Measurements from ENCODE around the gene LAG3. TPM values are rescaled to one million over a fixed set of nuclear protein-coding genes. Genes with fewer than 3 reads are reported as not detected.

Gene LAG3
- polyA plus RNA-seq, 1 of the 3 experiments (the other 2 are of a cell fraction), result 0.72 TPM

GRCh38 chr12:6817662-6818157 is 45.4 kb downstream of the LAG3 start:
- TF ChIP-seq CTCF (IDR thresholded peaks at IDR 0.05) (no peak), USF2 (IDR thresholded peaks at IDR 0.05; ENCODE audit: borderline replicate concordance, low read depth, low read length) (no peak), CHD2 (IDR thresholded peaks at IDR 0.05; ENCODE audit: low read length, partially characterized antibody) (no peak), REST (IDR thresholded peaks at IDR 0.05; ENCODE audit: low read depth, low read length) (no peak), FOXM1 (IDR thresholded peaks at IDR 0.05; ENCODE audit: low read depth) (no peak), MEF2A (IDR thresholded peaks at IDR 0.05; ENCODE audit: borderline replicate concordance, low read depth) (no peak), RAD21 (IDR thresholded peaks at IDR 0.05; ENCODE audit: low read length) (no peak), TEAD4 (IDR thresholded peaks at IDR 0.05; ENCODE audit: borderline replicate concordance, insufficient read depth) (no peak), FOXJ3 (CRISPR knock-in tag; IDR thresholded peaks at IDR 0.05) (no peak), USF1 (IDR thresholded peaks at IDR 0.05; ENCODE audit: borderline replicate concordance, low read depth) (no peak), ZBTB33 (IDR thresholded peaks at IDR 0.05; ENCODE audit: borderline replicate concordance, low read depth) (no peak), MAX (IDR thresholded peaks at IDR 0.05; ENCODE audit: low read depth) (no peak), JUND (IDR thresholded peaks at IDR 0.05) (no peak), SIN3A (IDR thresholded peaks at IDR 0.05; ENCODE audit: borderline replicate concordance, low read depth, low read length) (no peak), PBX3 (IDR thresholded peaks at IDR 0.05) (no peak), NRF1 (IDR thresholded peaks at IDR 0.05; ENCODE audit: low read depth, low read length) (no peak), NFIC (IDR thresholded peaks at IDR 0.05; ENCODE audit: borderline replicate concordance) (no peak), GATA2 (CRISPR knock-in tag; IDR thresholded peaks at IDR 0.05) (no peak)
- Histone ChIP-seq H3K4me1 (ENCODE audit: control insufficient read depth in 1 of 2, insufficient read depth in 2 of 2, low read depth in 1 of 2, low read length in 1 of 2) (peaks cover 11 to 63% of the 10 kb centered on the region in 2 experiments; a peak in 2 of 4 replicates), H3K9me3 (no peaks in the 10 kb centered on the region), H3K9ac (no peak overlapping the region), H4K20me1 (ENCODE audit: insufficient read depth) (no peaks in the 10 kb centered on the region), H3K27me3 (ENCODE audit: insufficient read depth) (no peaks in the 10 kb centered on the region), H2AFZ (ENCODE audit: low read depth) (no peak overlapping the region), H3K27ac (ENCODE audit: low read depth in 2 of 2, low read length in 1 of 2) (no peak overlapping the region), H3F3A (replicated peaks; ENCODE audit: insufficient read depth) (no peaks in the 10 kb centered on the region), H3K36me3 (replicated peaks in 1 of 2; ENCODE audit: control insufficient read depth in 1 of 2, insufficient read depth in 2 of 2, low read length in 1 of 2) (no peaks in the 10 kb centered on the region), H3K79me2 (ENCODE audit: insufficient read depth) (no peaks in the 10 kb centered on the region), H3K4me2 (no peak overlapping the region), H3K9me2 (no peaks in the 10 kb centered on the region), H3K4me3 (ENCODE audit: low read depth in 2 of 2, low read length in 1 of 2) (no peak overlapping the region)
- POLR2A ChIA-PET, result interaction anchor here (0.6 kb wide), 1 partner anchor 51 kb away, joined by 3 read pairs; the partner anchor contains the start of gene PTMS
- 83% methylated on average over 20 of the region's 20 CpGs for WGBS (ENCODE audit: low lambda C conversion rate)
- no peak for DNase-seq
- CTCF ChIA-PET, result interaction anchor here (1.1 to 8.3 kb wide), 3 partner anchors 38 to 64 kb away, joined by 3 to 74 read pairs (median 6); partner anchors contain the start of gene MLF2
